H1 (cell line): ENCODE results near the gene KIAA1671. TPM values are rescaled to one million over a fixed set of nuclear protein-coding genes. Genes with fewer than 3 reads are reported as not detected.

Source experiments
- NANOG ChIP-seq: IDR thresholded peaks from 2 replicates; pipeline ENCODE4 v1.6.1; 2011; ENCODE audit warnings: low read length, low read depth, mild to moderate bottlenecking, inconsistent platforms; ENCODE audit not compliant: insufficient read depth, poor library complexity, severe bottlenecking
- RXRA ChIP-seq: IDR thresholded peaks from 2 replicates; pipeline ENCODE4 v1.6.1; 2011; ENCODE audit warnings: low read depth, mild to moderate bottlenecking, low read length, moderate library complexity; ENCODE audit not compliant: insufficient read depth
- SIN3A ChIP-seq, 2 experiments: IDR thresholded peaks in 1 of 2; conservative IDR thresholded peaks in 1 of 2; 2 replicates each; pipeline ENCODE4 v1.6.1; 2011 to 2012; ENCODE audit warnings: low read length in 2 of 2, improper control_type of control experiment in 1 of 2, low read depth in 1 of 2, mild to moderate bottlenecking in 1 of 2
- polyA plus RNA-seq, 7 experiments: library from polyadenylated mRNA; depleted of rRNA in 3 of 7; stranded (reverse) in 5 of 7; unstranded in 2 of 7; fragments of >200 nt in 5 of 7; fragments of 200-250 nt in 2 of 7; gene quantifications; 1 replicate in 5 of 7; 2 replicates in 1 of 7; 4 replicates in 1 of 7; pipeline versions ENCODE4 v1.2.1 to v1.2.3, GENCODE V29; 2011 to 2013; ENCODE audit warnings: missing spikeins in 2 of 7, mixed read lengths in 2 of 7
- total RNA-seq: library from RNA; stranded (reverse); fragmentation: NEBNext Ultra II Directional; extraction: Animal tissue kit (Norgen Biotek cat#: 25700); gene quantifications from 2 replicates; pipeline ENCODE4 v1.2.1, GENCODE V29; 2021
- TF ChIP-seq, protein P1 (sequence below): fragments of 300-600 bp; sonication (generic); IDR thresholded peaks from 2 replicates; pipeline ENCODE4 v1.7.1; 2012; ENCODE audit warnings: low read length, moderate library complexity, mild to moderate bottlenecking, inconsistent platforms; ENCODE audit not compliant: insufficient replicate concordance
- TF ChIP-seq, protein P2 (sequence below): IDR thresholded peaks from 2 replicates; pipeline ENCODE4 v1.6.1; 2011; ENCODE audit warnings: low read depth, mild to moderate bottlenecking, low read length; ENCODE audit not compliant: insufficient read depth
- TF ChIP-seq, protein P3 (sequence below): IDR thresholded peaks from 2 replicates; pipeline ENCODE4 v1.6.1; 2012; ENCODE audit warnings: low read length, inconsistent platforms

KIAA1671 gene
- total and polyA plus RNA-seq, 2 of the 8 experiments (the other 6 are each of a cell fraction or from before 2014, with no cell fraction given) = 6.4 to 23.9 TPM

DNA sequence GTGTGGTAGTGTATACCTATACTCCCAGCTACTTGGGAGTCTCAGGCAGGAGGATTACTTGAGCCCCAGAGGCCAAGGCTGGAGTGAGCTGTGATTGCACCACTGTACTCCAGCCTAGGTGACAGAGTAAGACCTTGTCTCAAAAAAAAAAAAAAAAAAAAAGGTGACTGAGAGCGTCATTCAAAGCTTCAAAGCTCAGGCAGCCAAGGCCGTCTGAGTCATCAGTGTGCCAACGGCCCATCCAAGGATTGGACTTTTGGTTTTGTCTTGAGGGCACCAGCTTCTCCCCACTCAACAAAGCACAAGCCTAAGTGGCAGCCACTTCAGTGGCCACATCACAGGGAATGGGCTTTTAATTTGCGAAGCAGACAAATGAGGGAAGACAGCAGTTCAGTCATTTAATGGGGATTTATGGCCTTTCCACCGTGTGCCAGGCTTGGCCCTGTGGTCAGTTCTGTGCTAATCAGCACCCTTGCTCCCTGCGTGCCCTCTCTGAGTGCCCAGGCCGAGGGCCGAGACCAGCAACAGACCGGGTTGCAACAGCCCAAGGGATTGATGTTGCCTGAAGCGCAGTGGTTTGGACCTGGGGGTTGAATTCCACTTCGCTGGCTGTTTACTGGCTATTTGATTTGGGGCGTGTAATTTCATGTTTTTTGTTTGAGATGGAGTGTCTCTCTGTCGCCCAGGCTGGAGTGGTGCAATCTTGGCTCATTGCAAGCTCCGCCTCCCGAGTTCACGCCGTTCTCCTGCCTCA lies 216.9 kb downstream of the KIAA1671 start (continued):
- TF ChIP-seq SIN3A (conservative IDR thresholded peaks at IDR 0.05 in 1 of 2, IDR thresholded peaks at IDR 0.05 in 1 of 2; ENCODE audit: low read depth in 1 of 2, low read length in 2 of 2) (no peak), NANOG (no peak), RXRA (no peak)
- TF ChIP-seq, protein P1, sequence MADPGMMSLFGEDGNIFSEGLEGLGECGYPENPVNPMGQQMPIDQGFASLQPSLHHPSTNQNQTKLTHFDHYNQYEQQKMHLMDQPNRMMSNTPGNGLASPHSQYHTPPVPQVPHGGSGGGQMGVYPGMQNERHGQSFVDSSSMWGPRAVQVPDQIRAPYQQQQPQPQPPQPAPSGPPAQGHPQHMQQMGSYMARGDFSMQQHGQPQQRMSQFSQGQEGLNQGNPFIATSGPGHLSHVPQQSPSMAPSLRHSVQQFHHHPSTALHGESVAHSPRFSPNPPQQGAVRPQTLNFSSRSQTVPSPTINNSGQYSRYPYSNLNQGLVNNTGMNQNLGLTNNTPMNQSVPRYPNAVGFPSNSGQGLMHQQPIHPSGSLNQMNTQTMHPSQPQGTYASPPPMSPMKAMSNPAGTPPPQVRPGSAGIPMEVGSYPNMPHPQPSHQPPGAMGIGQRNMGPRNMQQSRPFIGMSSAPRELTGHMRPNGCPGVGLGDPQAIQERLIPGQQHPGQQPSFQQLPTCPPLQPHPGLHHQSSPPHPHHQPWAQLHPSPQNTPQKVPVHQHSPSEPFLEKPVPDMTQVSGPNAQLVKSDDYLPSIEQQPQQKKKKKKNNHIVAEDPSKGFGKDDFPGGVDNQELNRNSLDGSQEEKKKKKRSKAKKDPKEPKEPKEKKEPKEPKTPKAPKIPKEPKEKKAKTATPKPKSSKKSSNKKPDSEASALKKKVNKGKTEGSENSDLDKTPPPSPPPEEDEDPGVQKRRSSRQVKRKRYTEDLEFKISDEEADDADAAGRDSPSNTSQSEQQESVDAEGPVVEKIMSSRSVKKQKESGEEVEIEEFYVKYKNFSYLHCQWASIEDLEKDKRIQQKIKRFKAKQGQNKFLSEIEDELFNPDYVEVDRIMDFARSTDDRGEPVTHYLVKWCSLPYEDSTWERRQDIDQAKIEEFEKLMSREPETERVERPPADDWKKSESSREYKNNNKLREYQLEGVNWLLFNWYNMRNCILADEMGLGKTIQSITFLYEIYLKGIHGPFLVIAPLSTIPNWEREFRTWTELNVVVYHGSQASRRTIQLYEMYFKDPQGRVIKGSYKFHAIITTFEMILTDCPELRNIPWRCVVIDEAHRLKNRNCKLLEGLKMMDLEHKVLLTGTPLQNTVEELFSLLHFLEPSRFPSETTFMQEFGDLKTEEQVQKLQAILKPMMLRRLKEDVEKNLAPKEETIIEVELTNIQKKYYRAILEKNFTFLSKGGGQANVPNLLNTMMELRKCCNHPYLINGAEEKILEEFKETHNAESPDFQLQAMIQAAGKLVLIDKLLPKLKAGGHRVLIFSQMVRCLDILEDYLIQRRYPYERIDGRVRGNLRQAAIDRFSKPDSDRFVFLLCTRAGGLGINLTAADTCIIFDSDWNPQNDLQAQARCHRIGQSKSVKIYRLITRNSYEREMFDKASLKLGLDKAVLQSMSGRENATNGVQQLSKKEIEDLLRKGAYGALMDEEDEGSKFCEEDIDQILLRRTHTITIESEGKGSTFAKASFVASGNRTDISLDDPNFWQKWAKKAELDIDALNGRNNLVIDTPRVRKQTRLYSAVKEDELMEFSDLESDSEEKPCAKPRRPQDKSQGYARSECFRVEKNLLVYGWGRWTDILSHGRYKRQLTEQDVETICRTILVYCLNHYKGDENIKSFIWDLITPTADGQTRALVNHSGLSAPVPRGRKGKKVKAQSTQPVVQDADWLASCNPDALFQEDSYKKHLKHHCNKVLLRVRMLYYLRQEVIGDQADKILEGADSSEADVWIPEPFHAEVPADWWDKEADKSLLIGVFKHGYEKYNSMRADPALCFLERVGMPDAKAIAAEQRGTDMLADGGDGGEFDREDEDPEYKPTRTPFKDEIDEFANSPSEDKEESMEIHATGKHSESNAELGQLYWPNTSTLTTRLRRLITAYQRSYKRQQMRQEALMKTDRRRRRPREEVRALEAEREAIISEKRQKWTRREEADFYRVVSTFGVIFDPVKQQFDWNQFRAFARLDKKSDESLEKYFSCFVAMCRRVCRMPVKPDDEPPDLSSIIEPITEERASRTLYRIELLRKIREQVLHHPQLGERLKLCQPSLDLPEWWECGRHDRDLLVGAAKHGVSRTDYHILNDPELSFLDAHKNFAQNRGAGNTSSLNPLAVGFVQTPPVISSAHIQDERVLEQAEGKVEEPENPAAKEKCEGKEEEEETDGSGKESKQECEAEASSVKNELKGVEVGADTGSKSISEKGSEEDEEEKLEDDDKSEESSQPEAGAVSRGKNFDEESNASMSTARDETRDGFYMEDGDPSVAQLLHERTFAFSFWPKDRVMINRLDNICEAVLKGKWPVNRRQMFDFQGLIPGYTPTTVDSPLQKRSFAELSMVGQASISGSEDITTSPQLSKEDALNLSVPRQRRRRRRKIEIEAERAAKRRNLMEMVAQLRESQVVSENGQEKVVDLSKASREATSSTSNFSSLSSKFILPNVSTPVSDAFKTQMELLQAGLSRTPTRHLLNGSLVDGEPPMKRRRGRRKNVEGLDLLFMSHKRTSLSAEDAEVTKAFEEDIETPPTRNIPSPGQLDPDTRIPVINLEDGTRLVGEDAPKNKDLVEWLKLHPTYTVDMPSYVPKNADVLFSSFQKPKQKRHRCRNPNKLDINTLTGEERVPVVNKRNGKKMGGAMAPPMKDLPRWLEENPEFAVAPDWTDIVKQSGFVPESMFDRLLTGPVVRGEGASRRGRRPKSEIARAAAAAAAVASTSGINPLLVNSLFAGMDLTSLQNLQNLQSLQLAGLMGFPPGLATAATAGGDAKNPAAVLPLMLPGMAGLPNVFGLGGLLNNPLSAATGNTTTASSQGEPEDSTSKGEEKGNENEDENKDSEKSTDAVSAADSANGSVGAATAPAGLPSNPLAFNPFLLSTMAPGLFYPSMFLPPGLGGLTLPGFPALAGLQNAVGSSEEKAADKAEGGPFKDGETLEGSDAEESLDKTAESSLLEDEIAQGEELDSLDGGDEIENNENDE = no peak
- TF ChIP-seq, protein P2, sequence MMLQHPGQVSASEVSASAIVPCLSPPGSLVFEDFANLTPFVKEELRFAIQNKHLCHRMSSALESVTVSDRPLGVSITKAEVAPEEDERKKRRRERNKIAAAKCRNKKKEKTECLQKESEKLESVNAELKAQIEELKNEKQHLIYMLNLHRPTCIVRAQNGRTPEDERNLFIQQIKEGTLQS = no peak
- TF ChIP-seq, protein P3, sequence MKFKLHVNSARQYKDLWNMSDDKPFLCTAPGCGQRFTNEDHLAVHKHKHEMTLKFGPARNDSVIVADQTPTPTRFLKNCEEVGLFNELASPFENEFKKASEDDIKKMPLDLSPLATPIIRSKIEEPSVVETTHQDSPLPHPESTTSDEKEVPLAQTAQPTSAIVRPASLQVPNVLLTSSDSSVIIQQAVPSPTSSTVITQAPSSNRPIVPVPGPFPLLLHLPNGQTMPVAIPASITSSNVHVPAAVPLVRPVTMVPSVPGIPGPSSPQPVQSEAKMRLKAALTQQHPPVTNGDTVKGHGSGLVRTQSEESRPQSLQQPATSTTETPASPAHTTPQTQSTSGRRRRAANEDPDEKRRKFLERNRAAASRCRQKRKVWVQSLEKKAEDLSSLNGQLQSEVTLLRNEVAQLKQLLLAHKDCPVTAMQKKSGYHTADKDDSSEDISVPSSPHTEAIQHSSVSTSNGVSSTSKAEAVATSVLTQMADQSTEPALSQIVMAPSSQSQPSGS = no peak
